ENCODE measurements around the gene PPT2. TPM values are rescaled to one million over a fixed set of nuclear protein-coding genes. Genes with fewer than 3 reads are reported as not detected.

PPT2 gene
- total and polyA plus RNA-seq, 2 experiments from 2014 or later: 8.9 to 20.6 TPM

DNA sequence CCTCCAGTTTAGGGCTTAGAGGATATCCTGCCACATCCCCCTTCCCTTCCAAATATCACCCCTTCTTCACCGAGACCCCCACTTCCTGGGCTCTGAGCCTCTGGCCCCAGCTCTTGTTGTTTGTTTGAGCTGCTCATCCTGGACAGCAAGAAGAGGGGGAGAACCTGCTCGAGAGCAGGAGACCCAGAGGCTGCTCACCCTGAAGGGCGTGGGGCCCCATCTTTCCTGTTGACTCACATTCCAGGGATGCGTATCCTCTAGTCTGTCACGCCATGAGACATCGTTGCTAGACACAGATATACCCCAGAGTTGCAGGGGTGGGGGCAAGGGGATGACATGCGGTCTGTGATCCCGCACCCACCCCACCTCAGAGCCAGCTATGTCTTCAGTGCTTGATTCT, 39.1 kb upstream of the PPT2 start (continued):
- TF ChIP-seq, protein P1, sequence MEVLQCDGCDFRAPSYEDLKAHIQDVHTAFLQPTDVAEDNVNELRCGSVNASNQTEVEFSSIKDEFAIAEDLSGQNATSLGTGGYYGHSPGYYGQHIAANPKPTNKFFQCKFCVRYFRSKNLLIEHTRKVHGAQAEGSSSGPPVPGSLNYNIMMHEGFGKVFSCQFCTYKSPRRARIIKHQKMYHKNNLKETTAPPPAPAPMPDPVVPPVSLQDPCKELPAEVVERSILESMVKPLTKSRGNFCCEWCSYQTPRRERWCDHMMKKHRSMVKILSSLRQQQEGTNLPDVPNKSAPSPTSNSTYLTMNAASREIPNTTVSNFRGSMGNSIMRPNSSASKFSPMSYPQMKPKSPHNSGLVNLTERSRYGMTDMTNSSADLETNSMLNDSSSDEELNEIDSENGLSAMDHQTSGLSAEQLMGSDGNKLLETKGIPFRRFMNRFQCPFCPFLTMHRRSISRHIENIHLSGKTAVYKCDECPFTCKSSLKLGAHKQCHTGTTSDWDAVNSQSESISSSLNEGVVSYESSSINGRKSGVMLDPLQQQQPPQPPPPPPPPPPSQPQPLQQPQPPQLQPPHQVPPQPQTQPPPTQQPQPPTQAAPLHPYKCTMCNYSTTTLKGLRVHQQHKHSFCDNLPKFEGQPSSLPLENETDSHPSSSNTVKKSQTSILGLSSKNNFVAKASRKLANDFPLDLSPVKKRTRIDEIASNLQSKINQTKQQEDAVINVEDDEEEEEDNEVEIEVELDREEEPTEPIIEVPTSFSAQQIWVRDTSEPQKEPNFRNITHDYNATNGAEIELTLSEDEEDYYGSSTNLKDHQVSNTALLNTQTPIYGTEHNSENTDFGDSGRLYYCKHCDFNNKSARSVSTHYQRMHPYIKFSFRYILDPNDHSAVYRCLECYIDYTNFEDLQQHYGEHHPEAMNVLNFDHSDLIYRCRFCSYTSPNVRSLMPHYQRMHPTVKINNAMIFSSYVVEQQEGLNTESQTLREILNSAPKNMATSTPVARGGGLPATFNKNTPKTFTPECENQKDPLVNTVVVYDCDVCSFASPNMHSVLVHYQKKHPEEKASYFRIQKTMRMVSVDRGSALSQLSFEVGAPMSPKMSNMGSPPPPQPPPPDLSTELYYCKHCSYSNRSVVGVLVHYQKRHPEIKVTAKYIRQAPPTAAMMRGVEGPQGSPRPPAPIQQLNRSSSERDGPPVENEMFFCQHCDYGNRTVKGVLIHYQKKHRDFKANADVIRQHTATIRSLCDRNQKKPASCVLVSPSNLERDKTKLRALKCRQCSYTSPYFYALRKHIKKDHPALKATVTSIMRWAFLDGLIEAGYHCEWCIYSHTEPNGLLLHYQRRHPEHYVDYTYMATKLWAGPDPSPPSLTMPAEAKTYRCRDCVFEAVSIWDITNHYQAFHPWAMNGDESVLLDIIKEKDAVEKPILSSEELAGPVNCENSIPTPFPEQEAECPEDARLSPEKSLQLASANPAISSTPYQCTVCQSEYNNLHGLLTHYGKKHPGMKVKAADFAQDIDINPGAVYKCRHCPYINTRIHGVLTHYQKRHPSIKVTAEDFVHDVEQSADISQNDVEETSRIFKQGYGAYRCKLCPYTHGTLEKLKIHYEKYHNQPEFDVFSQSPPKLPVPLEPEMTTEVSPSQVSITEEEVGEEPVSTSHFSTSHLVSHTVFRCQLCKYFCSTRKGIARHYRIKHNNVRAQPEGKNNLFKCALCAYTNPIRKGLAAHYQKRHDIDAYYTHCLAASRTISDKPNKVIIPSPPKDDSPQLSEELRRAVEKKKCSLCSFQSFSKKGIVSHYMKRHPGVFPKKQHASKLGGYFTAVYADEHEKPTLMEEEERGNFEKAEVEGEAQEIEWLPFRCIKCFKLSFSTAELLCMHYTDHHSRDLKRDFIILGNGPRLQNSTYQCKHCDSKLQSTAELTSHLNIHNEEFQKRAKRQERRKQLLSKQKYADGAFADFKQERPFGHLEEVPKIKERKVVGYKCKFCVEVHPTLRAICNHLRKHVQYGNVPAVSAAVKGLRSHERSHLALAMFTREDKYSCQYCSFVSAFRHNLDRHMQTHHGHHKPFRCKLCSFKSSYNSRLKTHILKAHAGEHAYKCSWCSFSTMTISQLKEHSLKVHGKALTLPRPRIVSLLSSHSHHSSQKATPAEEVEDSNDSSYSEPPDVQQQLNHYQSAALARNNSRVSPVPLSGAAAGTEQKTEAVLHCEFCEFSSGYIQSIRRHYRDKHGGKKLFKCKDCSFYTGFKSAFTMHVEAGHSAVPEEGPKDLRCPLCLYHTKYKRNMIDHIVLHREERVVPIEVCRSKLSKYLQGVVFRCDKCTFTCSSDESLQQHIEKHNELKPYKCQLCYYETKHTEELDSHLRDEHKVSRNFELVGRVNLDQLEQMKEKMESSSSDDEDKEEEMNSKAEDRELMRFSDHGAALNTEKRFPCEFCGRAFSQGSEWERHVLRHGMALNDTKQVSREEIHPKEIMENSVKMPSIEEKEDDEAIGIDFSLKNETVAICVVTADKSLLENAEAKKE (CRISPR knock-in tag; IDR thresholded peaks at IDR 0.05): no peak
- no peak for TF ChIP-seq CREB1 (CRISPR knock-in tag; IDR thresholded peaks at IDR 0.05; ENCODE audit: low read depth)

GRCh38 chr6:32115623-32116022, 38.3 kb upstream of the PPT2 start:
- no peak overlapping the region for H3K27ac ChIP-seq (ENCODE audit: low read depth)
- H3K9me2 ChIP-seq (ENCODE audit: insufficient read depth): no peaks in the 10 kb centered on the region
- Mint-ChIP-seq H3K36me3 (ENCODE audit: low read depth) (peaks cover 35% of the 10 kb centered on the region), H3K4me3 (no peak overlapping the region), H3K27ac (no peak overlapping the region), H3K27me3 (ENCODE audit: insufficient read depth, low read depth, poor library complexity) (peaks cover 8% of the 10 kb centered on the region), H3K4me1 (peaks cover 2% of the 10 kb centered on the region; the same call in 1 of the 3 replicates), H3K9me3 (no peaks in the 10 kb centered on the region)
- peaks cover 9% of the 10 kb centered on the region for H3K36me3 ChIP-seq (ENCODE audit: insufficient read depth)
- H2AFZ ChIP-seq: no peak overlapping the region
- no peaks in the 10 kb centered on the region for H3K79me2 ChIP-seq (replicated peaks; ENCODE audit: insufficient read depth)
- ATAC-seq (no peak), DNase-seq (ENCODE audit: low spot score) (no peak)
- no peaks in the 10 kb centered on the region for H3K27me3 ChIP-seq (ENCODE audit: insufficient read depth)
- peaks cover 4% of the 10 kb centered on the region; the same call in 1 of the 2 replicates for H3F3A ChIP-seq (replicated peaks; ENCODE audit: low read depth)
- no peaks in the 10 kb centered on the region; the same call in 1 of the 2 replicates for H4K20me1 ChIP-seq (replicated peaks; ENCODE audit: insufficient read depth)
- H3K4me2 ChIP-seq: no peak overlapping the region
- H3K4me3 ChIP-seq: no peak overlapping the region
- no peaks in the 10 kb centered on the region for H3K4me1 ChIP-seq (ENCODE audit: insufficient read depth)
- TF ChIP-seq STAT1 (IDR thresholded peaks at IDR 0.05; ENCODE audit: unreplicated experiment) (no peak), EZH2phosphoT487 (IDR thresholded peaks at IDR 0.05; ENCODE audit: unreplicated experiment) (no peak), EZH2 (IDR thresholded peaks at IDR 0.05; ENCODE audit: low read depth, unreplicated experiment) (no peak), JUNB (IDR thresholded peaks at IDR 0.05; ENCODE audit: unreplicated experiment) (no peak), ZNF114 (CRISPR knock-in tag; IDR thresholded peaks at IDR 0.05) (no peak)
- TF ChIP-seq, protein P1 (CRISPR knock-in tag; IDR thresholded peaks at IDR 0.05): no peak

All from GM23338 (cell line).